Measurements from ENCODE around the gene KCTD17.

The KCTD17 gene

DNA sequence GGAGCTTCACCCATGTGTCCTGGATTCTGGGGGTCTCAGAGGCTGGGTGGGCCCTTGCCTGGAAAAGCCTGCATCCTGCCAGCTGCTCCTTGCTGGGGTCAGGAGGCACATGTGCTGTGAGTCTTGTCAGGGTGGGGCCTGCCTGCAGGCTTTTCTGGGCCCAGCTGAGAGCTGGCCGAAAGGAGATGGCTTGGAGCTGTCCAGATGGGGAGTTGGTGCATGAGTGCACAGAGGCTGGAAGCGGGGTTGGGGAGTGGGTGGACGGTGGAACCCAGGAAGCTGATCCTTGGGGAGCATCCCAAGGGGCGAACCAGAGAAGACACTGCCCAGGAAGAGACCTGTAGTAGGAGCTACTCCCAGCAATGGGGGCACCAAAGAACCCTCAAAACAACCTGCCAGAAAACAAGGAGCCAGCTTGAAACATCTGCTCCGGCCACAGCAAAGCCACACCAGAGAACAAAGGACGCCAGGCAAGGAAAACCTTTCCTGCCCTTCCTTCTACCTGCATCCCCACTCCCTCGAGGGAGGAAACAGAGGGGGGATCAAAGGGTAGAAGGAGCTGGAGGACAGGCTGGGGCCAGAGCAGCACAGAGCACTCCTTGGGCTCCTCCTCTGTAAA is 8.2 kb upstream of the KCTD17 start:
- no peak for DNase-seq (ENCODE audit: low read depth in 4 of 4, low spot score in 1 of 4)

DNA sequence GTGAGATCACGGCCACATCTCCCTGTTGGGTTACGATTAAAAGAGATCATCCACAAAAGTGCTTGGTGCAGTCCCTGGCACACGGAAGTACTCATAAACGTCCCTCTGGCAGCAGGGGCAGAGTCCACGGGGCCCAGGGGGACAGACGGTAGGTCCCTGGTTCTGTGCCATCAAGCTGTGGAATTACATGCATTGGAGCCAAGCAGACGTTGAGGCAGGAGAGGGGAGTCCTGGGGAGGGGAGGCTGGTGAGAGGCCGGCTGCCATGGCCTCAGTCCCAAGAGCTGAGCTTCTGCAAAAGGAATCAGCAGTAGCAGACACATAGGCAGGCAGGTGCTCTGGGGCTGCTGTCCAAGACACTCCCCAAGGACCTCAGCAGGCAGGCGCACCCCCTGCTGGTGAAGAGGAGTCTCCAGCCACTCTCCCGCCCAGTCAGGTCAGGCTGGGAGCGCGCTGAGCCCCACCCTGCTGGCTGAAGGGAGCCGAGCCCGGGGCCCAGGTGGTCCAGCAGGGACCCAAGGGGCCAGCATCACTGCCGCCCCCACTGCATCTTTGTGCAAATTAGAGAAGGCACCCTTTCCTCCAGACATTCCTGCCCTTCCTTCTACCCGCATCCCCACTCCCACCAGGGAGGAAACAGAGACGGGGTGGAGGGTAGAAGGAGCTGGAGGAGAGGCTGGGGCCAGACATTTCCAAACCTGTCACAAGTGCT is 7.6 kb upstream of the KCTD17 start:
- no peak for DNase-seq (ENCODE audit: low read depth in 4 of 4, low spot score in 1 of 4)

DNA sequence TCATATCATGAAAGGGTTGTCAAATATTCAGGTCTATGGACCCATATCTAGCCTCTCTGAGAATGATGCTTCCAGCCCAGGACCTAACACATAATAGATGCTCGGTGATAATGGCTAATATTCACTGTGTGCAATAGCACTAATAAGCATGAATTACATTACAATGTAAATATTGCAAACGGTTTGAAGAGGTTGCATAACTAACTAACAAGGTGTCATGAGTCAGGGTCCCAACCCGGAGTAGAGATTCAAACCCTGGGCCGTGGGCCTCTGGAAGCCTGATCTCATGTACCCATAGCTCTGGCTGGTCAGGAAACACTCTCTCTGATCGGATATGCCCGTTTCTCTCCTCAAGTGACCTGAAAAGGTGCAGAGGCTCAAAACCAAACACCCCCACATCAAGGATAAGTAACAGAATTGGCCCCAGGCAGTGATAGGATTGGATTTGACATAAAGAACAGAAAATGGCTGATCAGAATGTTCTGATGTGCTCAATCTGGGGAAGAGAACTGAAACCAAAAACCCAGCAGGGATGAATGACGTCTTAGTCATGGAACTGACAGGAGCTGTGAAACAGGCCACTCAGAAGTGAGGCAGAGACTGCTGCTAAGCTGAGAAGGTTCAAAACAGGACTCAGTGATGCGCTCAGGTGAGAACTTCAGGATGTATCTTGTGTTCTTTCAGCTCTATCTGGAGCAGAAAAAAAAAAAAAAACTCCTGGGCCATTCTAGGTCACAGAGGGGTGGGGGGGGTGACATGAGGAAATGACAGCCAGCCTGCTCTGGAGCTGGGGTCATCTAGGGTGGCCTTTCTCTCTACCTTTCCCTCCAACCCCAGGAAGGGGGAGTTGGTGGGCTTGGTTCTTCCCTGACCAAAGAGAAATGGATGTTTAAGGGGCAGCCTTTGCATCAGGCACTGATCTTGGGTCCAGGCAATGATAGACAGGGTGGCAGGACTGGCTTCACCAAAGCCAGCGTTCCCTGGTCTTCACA is 6.6 kb upstream of the KCTD17 start:
- no peak for DNase-seq (ENCODE audit: low read depth in 4 of 4, low spot score in 1 of 4)

DNA sequence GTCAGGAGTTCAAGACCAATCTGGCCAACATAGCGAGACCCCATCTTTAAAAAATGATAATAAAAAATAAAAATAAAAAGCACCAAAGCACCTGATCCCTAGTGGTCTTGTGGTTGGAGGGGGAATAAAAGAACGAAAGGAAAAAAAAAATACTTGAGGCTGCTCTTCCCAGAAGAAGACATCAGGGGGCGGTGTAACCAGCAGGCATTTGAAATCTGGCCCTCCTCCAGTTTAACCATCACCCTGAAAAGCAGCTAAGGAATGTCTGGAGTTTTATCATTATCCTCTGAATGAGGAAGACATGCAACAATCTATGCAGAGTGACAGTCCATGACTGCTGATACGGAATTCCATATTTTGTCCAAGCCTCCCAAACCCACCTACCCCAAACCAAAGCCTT is 5.6 kb upstream of the KCTD17 start:
- no peak for DNase-seq (ENCODE audit: low read depth in 4 of 4, low spot score in 1 of 4)

DNA sequence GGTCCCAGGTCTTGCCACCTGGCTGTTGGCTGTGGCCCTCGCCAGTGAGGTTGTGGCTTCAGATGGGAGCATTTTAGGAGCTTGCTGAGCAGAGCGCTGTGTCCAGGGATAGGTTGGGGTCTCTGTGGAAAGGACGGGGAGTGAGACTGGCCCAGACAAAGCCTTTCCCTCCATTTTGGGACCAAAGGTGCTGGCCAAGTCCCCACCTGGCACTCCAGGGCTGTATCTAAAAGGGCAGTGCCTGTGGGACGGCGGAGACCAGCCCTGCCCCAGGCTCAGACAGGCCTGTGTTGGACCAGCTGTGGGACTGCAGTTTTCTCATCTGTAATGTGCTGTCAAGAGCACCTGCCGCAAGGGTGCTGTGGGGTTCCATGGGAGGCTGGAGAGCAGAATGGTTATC is 5.0 kb upstream of the KCTD17 start:
- no peak for DNase-seq (ENCODE audit: low read depth in 4 of 4, low spot score in 1 of 4)

DNA sequence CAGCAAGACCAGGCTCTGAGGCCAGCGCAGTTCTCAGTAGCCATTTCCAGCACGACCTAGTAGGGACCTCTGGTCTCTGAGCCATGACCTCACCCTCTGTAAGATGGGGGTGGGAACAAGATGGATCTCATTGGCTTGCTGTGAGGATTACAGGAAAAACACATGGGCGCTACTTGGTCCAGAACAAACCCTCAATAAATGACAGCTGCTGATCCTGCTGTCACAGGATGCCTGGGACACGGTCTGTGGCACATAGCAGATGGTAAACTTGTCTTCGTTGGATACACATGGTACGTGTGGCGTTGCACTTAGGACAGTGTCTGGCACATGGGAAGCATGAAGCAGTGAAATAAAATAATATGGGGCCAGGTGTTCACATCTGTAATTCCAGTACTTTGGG is 4.5 kb upstream of the KCTD17 start:
- DNase-seq (ENCODE audit: low read depth in 4 of 4, low spot score in 1 of 4) = no peak

DNA sequence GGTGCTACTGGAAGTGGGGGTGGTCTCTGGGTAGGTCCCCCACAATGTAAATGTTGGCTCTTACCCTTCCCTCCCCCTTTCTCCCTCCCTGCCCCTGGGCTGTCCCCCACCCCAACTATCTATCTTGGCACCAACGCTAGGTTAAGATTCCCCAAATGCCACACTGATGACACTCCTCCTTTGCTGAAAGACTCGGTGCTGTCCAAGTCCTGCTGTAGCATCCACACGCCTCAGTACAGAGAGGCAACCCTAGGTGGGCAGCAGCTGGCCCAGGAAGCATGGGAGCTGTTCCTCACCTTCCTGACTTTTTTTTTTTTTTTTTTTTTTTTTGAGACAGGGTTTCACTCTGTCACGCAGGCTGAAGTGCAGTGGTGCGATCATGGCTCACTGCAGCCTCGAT is 3.4 kb upstream of the KCTD17 start:
- DNase-seq (ENCODE audit: low read depth in 4 of 4, low spot score in 1 of 4) = no peak

DNA sequence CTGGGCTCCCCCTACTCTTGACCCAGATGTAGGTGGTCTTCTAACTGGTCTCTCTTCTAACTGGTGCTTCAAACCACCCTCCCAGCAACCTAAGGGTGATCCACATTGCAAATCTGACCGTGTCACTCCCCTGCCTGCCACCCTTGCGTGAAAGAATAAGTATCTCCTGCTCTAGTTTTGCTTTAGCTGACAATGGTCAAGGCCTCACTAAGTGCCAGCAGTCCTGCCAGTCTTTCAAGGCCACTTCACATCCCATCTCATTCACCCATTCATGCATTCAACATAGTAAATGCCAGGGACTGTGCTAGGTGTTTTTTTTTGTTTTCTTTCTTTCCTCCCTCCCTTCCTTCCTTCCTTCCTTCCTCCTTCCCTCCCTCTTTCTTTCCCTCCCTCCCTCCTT is 2.3 kb upstream of the KCTD17 start:
- no peak for DNase-seq (ENCODE audit: low read depth in 4 of 4, low spot score in 1 of 4)

DNA sequence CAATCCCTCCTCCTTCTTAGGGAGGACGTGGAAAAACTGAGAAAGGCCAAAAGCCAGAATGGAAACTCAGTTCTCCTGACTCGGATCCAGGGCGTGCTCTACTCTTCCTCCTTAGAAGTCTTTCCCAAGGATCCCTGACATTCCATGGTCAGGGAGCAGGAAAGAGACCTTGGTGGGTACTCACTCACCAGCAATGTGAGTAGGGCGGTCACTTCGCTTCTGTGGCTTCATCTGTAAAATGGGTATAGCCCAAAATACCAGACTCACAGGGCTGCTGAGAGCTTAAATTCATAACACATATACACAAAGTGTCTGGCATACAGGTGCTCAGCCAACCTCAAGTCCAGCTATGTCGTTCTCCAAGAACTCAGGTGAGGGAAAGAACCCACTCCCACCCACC is 629 bp upstream of the KCTD17 start:
- DNase-seq (ENCODE audit: low read depth in 4 of 4, low spot score in 1 of 4) = no peak

DNA sequence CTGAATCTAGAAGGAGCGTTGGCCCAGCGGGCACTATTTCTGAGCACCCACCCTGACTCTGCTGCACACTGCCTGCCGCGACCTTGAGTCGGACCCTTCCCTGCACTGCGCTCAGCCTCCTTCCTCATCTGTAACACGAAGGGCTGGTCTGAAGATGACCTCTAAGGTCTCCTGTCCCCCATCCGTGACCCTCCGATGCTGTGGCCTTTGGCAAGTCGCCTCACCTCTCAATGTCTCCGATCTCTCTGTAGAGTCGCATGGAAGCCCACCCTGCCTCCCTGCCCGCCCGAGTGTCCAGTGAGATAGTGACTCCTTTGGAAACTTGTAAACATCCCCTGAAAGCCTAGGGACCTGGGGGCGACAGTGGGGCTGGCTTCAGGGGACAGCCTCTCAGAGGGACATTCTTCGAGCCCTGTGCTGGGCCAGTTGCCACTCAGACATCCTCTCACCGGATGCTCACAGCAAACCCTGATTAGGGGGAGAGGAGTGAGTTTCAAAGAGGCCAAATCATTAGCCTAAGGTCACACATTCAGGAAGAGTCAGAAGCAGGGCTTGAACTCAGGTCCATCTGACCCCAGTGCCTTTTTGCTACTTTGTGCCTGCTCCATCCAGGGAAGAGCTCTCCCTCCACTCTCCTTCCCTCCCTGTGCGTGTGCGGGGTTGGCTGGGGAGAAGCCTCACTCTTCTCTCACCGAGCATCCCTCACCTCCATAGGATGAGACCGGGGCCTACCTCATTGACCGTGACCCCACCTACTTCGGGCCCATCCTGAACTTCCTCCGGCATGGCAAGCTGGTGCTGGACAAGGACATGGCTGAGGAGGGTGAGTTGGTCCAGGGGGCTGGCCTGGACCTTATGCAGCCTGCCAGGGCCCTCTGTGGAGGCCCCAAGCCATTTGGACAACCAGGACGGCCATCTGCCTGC is 1.1 kb downstream of the KCTD17 start:
- DNase-seq (ENCODE audit: low read depth in 4 of 4, low spot score in 1 of 4) = no peak

DNA sequence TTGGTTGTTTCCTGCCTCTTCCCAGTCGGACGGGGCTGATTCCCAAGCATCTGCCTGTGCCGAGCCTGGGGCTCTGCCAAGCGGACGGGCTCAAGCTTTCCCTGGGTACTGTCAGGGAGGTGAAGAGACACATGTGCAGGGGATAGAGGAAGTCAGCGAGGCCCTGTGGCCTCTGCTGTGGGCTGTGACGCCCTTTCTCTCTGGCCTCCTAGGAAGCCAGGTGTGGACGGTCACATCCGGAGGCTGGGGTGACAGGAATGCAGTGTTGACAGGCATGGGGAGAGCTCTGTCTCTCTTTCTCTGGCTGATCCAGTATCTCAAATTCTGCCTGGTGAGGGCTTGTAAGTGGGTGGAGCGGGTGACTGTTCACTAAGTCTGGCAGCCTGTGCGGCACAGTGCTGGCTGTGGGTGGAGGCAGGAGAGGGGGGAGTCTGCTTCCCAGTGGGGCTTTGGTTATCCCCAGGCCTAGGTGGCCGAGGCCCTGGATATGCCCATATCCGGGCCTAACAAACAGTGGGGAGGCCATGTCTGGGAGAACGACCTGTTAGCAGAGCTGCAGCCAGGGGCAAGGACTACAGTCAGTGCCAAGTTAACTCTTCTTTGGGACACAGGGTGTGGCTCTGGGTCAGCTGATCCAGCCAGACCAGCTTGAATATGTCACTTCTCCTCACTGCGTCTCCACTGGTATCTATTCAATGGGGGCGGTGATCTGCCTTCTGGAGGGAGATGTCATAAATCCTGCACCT is 1.9 kb downstream of the KCTD17 start:
- DNase-seq (ENCODE audit: low read depth in 4 of 4, low spot score in 1 of 4) = no peak

DNA sequence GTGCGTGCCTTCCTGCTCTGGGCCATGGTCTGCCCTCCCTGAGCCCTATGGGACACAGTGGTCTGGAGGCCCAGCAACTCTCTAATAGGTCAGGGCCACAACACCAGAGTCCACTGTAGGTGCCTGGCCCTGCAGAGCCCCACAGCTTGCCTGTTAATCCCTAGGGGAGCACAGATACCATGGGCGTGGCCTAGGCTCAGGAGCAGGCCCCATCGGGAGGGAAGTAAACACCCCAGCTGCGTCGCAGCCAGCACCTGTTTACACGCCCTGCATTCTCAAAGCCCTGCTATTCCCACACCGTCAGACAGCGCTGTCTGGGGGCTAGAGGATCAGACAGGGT is 2.5 kb downstream of the KCTD17 start:
- DNase-seq (ENCODE audit: low read depth in 4 of 4, low spot score in 1 of 4) = no peak

DNA sequence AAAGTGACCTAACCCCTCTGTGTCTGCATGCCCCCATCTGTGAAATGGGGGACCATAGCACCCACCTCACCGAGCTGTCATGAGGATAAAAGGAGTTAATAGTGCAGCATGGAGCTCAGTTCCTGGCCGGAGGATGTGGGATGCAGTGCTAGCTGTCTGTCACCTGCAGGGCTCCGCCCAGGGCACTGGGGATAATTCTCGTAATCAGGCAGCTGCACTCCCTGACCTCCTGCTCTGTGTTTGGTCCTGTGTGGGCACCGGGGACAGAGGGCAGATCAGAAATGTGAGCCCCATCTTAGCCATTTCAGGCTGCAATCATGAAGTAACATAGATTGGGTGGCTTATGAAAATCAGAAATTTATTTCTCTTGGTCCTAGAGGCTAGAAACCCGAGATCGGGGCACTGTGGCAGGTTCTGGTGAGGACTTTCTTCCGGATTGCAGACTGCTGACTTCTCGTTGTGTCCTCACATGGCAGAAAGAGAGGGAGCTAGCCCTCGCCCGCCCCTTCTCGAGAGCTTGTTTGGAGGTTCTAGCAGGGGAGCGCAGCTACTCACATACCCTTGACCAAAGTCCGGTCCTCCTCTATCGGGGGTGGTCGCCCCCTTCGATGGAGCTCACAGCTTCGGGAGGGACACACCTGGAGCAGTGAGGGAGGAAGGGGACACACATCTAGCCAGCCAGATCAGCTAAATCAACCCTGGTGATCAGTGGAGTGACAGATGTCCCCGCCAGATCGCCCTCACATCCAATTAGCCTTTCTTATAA is 3.2 kb downstream of the KCTD17 start:
- DNase-seq (ENCODE audit: low read depth in 4 of 4, low spot score in 1 of 4) = no peak

DNA sequence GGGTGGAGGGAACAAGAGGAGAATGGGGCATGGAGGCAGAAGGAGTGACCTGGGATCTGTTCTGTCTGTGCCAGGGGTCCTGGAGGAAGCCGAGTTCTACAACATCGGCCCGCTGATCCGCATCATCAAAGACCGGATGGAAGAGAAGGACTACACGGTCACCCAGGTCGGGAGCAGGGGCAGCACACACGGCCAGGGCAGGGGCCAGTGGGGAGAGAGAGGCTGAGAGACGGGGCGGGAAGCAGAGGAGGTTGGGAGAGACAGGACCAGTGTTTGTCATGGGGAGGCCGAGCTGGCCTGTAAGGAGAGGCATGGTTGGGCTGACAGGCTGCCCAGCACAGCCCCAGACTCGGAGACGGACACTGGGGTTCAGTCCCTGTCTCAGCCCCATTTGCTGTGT is 4.7 kb downstream of the KCTD17 start:
- DNase-seq (ENCODE audit: low read depth in 4 of 4, low spot score in 1 of 4) = no peak

DNA sequence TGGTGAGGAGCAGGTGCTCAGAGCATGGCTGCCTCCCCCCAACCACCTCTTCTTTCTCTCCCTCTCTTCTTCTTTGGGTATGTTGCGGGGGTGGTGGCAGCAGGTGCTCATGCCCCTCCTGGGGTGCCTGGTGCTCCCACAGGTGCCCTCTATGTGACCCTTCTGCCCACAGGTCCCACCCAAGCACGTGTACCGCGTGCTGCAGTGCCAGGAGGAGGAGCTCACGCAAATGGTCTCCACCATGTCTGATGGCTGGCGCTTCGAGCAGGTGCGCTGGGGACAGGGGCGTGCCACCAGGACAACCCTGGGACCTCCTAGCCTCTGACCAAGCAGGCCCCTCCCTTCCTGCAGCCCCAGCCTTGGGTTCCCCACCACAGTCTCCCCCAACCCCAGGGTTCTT is 5.7 kb downstream of the KCTD17 start:
- no peak for DNase-seq (ENCODE audit: low read depth in 4 of 4, low spot score in 1 of 4)

DNA sequence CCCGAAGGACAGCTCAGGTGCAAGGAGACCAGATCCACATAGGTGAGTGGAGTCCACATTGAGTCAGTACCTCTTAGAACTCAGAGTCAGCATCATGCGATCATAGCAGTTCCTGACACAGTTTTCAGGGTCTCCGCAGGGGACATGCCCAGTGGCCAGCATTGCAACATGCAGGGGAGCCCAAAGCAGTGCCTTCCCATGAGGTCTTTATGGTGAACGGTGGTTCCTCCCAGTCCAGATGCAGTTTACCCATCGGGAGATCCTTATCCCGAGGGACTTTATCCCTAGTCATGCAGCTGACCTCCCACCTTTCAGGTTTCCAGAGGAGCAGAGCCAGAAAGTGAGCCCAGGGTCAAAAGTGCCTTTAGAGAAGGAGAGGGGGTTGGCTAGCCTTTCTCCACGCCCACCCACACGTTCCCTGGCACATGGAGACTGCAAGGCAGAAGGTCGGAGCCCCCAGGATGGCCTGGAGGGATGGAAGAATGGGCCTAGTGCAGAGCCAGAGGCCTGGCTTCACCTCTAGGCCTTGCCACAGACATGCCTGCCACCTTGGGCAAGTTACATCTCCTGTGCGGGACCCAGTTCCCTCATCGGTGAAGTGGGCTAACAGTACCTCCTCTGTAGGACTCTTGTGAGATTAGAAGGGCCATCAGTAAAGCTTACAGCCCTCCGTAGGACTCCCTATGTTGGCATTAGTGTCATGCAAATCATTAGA is 6.4 kb downstream of the KCTD17 start:
- DNase-seq (ENCODE audit: low read depth in 4 of 4, low spot score in 1 of 4) = no peak

DNA sequence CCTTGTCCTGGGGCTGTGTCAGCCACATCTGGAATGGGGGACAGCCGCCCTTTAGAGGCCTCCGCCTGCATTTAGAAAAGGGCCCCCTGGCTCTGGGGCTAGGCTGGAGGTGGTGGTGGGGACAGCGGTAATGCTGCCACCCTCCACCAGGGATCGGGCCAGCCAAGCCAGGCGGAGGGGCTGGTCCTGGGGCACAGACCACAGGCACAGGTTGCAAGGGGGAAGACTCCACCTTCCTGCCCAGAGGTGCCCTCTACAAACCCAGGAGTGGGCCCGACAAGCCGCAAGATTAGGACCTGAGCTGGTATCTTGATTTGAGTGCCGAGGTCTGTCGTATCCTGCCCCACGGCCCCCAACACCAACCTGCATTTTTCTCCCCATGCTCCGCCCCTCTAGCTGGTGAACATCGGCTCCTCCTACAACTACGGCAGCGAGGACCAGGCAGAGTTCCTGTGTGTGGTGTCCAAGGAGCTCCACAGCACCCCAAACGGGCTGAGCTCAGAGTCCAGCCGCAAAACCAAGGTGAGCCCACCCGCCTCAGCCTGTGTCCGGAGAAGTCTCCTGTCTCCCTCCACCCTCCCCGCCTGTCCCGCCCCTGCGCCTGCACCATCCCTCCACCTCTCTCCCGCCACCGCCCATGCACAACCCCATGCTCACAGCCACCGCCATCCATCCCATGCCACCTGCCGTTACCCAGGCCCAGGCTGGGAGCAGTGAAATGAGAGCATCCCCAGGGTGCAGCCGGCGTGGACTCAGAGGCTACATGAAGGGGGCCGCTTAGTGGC is 7.6 kb downstream of the KCTD17 start:
- DNase-seq (ENCODE audit: low read depth in 4 of 4, low spot score in 1 of 4) = no peak

DNA sequence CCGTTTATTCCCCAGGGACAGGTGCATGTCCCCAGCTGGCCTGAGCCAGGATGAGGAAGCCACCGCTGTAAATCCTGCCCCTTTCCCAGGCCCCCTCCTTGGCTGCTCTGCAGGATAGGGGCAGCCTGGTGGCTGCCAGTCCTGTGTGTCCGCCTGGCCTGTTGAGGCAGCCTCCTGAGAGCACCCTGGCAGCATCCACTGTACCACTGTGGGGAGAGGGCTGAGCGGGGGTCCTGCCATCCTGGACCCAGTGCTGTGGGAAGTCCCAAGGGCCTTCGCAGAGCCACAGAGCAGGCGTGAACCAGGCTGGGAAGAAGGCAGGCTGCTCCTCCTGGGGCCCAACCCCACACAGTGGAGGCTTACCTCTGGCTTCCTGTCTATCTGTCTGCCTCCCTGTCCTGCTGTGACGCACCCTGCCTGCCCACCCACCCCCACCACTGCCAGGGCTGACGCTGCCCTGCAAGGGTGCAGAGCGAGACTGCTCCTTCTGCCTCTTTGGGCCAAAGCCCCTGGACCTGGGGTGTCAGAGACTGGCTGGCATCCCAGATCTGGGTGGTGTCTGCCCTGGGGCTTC is 8.4 kb downstream of the KCTD17 start:
- DNase-seq (ENCODE audit: low read depth in 4 of 4, low spot score in 1 of 4) = no peak

All from stimulated activated CD4-positive, alpha-beta T cell treated with anti-CD3 and anti-CD28 coated beads, Interleukin-1b, Interleukin-23, amount 100 ng/mL, for 24 hours (primary cell).